ENCODE measurements around the gene ETDA. TPM values are rescaled to one million over a fixed set of nuclear protein-coding genes. Genes with fewer than 3 reads are reported as not detected.
"Not testable (repeated sequence)": the region's sequence is repeated elsewhere in the genome, so short reads cannot be mapped to it uniquely, and the experiment has no call there.

The ETDA gene
- total and polyA plus RNA-seq, 2 donors (not counting 1 experiment from before 2014, with no cell fraction given), result not detected

DNA sequence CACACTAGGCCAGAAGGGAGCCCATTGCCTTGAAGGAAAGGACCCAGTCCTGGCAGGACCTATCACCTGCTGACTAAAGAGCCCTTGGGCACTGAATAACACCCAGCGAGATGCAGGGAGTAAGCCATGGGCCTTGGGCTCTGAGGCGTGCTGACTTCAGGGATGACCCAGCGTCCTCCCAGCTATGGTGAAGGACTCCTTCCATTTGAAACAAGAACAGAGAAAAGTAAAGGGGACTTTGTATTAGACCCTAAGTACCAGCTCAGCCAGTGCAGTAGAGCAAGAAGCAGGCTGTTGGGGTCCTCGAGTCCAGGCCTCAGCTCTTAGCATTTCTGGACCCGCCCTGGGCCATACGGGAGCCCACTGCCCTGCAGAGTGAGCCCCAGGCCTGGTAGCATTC, 5.1 kb downstream of the ETDA start:
- DNase-seq, result no peak
- TF ChIP-seq, protein P1, sequence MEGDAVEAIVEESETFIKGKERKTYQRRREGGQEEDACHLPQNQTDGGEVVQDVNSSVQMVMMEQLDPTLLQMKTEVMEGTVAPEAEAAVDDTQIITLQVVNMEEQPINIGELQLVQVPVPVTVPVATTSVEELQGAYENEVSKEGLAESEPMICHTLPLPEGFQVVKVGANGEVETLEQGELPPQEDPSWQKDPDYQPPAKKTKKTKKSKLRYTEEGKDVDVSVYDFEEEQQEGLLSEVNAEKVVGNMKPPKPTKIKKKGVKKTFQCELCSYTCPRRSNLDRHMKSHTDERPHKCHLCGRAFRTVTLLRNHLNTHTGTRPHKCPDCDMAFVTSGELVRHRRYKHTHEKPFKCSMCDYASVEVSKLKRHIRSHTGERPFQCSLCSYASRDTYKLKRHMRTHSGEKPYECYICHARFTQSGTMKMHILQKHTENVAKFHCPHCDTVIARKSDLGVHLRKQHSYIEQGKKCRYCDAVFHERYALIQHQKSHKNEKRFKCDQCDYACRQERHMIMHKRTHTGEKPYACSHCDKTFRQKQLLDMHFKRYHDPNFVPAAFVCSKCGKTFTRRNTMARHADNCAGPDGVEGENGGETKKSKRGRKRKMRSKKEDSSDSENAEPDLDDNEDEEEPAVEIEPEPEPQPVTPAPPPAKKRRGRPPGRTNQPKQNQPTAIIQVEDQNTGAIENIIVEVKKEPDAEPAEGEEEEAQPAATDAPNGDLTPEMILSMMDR (IDR thresholded peaks at IDR 0.05), result no peak
- no peak for TF ChIP-seq EZH2 (IDR thresholded peaks at IDR 0.05; ENCODE audit: borderline replicate concordance, insufficient read depth, low read depth, low read length, poor library complexity, severe bottlenecking)
- Mint-ChIP-seq H3K27ac (no peak overlapping the region), H3K27me3 (no peaks in the 10 kb centered on the region), H3K4me1 (no peaks in the 10 kb centered on the region), H3K9me3 (ENCODE audit: insufficient read depth) (no peaks in the 10 kb centered on the region), H3K4me3 (no peak overlapping the region)
- Histone ChIP-seq H3K79me2 (ENCODE audit: control insufficient read depth, insufficient read depth, low read length) (no peaks in the 10 kb centered on the region), H2AFZ (ENCODE audit: insufficient read depth, low read depth, low read length, poor library complexity, severe bottlenecking) (no peak overlapping the region), H3K36me3 (replicated peaks in 1 of 2; ENCODE audit: control extremely low read depth in 1 of 2, control insufficient read depth in 1 of 2, extremely low read depth in 1 of 2, insufficient read depth in 2 of 2, low read length in 1 of 2) (no peaks in the 10 kb centered on the region), H3K9ac (ENCODE audit: low read length) (no peak overlapping the region), H3K9me3 (ENCODE audit: control extremely low read depth in 1 of 3, control insufficient read depth in 2 of 3, insufficient read depth in 1 of 3, low read length in 2 of 3) (no peaks in the 10 kb centered on the region), H3K27me3 (replicated peaks in 1 of 4; ENCODE audit: control extremely low read depth in 1 of 4, control insufficient read depth in 3 of 4, insufficient read depth in 4 of 4, low read length in 3 of 4) (no peaks in the 10 kb centered on the region), H3K4me3 (ENCODE audit: control extremely low read depth in 1 of 5, extremely low read depth in 1 of 5, insufficient read depth in 1 of 5, low read depth in 2 of 5, low read length in 4 of 5) (no peak overlapping the region), H3K4me1 (ENCODE audit: control insufficient read depth in 2 of 2, insufficient read depth in 2 of 2, low read length in 2 of 2) (no peaks in the 10 kb centered on the region), H3K4me2 (replicated peaks; ENCODE audit: low read depth, low read length, poor library complexity, severe bottlenecking) (no peak overlapping the region), H3K27ac (ENCODE audit: low read length in 2 of 2) (no peak overlapping the region), H4K20me1 (ENCODE audit: control insufficient read depth, insufficient read depth, low read length, poor library complexity, severe bottlenecking) (no peaks in the 10 kb centered on the region)
- intact Hi-C loops (cut with micrococcal nuclease), result no loop called here
- ChIA-PET CTCF (no interaction called here), POLR2A (no interaction called here)
- whole genome bisulfite sequencing (ENCODE audit: insufficient coverage), result no CpG with 5 or more reads among the region's 6 CpGs
- no peak for ATAC-seq (ENCODE audit: low read depth)

DNA sequence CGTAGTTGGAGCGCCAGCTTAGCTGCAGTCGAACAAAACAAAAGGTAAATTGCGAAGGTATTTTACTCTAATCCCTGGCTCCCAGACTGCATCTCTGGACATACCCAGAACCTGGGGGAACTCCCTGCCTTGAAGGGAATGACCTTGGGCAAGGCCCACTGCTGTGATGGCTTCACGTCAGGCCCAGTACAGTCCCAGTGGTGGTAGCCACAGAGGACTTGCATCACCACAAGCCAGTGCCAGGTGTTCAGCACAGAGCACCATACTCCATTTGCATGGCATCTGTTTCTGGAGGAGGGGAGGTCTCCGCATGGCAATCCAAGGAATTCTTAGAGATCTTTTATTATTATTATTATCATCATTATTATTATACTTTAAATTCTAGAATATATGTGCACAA, 5.6 kb downstream of the ETDA start:
- Histone ChIP-seq H2AFZ (ENCODE audit: insufficient read depth, low read depth, low read length, poor library complexity, severe bottlenecking) (no peak overlapping the region), H3K79me2 (ENCODE audit: control insufficient read depth, insufficient read depth, low read length) (no peaks in the 10 kb centered on the region), H3K4me1 (ENCODE audit: control insufficient read depth in 2 of 2, insufficient read depth in 2 of 2, low read length in 2 of 2) (no peaks in the 10 kb centered on the region), H3K9me3 (ENCODE audit: control extremely low read depth in 1 of 3, control insufficient read depth in 2 of 3, insufficient read depth in 1 of 3, low read length in 2 of 3) (no peaks in the 10 kb centered on the region), H3K9ac (ENCODE audit: low read length) (no peak overlapping the region), H4K20me1 (ENCODE audit: control insufficient read depth, insufficient read depth, low read length, poor library complexity, severe bottlenecking) (no peaks in the 10 kb centered on the region), H3K4me2 (replicated peaks; ENCODE audit: low read depth, low read length, poor library complexity, severe bottlenecking) (no peak overlapping the region), H3K27me3 (replicated peaks in 1 of 4; ENCODE audit: control extremely low read depth in 1 of 4, control insufficient read depth in 3 of 4, insufficient read depth in 4 of 4, low read length in 3 of 4) (no peaks in the 10 kb centered on the region), H3K36me3 (replicated peaks in 1 of 2; ENCODE audit: control extremely low read depth in 1 of 2, control insufficient read depth in 1 of 2, extremely low read depth in 1 of 2, insufficient read depth in 2 of 2, low read length in 1 of 2) (no peaks in the 10 kb centered on the region), H3K4me3 (ENCODE audit: control extremely low read depth in 1 of 5, extremely low read depth in 1 of 5, insufficient read depth in 1 of 5, low read depth in 2 of 5, low read length in 4 of 5) (no peak overlapping the region), H3K27ac (ENCODE audit: low read length in 2 of 2) (no peak overlapping the region)
- TF ChIP-seq EZH2 (IDR thresholded peaks at IDR 0.05; ENCODE audit: borderline replicate concordance, insufficient read depth, low read depth, low read length, poor library complexity, severe bottlenecking), result no peak
- TF ChIP-seq, protein P1 (IDR thresholded peaks at IDR 0.05), result no peak
- H3K4me1 Mint-ChIP-seq, result no peaks in the 10 kb centered on the region
- 100% methylated on average over 2 of the region's 6 CpGs for WGBS (ENCODE audit: insufficient coverage)
- ATAC-seq (ENCODE audit: low read depth), result no peak
- DNase-seq, result no peak
- CTCF ChIA-PET, result no interaction called here
- POLR2A ChIA-PET, result no interaction called here
- H3K27me3 Mint-ChIP-seq, result no peaks in the 10 kb centered on the region
- intact Hi-C loops (cut with micrococcal nuclease), result no loop called here
- H3K27ac Mint-ChIP-seq, result no peak overlapping the region
- no peak overlapping the region for H3K4me3 Mint-ChIP-seq
- no peaks in the 10 kb centered on the region for H3K9me3 Mint-ChIP-seq (ENCODE audit: insufficient read depth)

- not testable (repeated sequence) for H3K27ac ChIP-seq (ENCODE audit: low read length in 2 of 2)
Measured at GRCh38 chrX:135260976-135261375, 9.1 kb downstream of the ETDA start.

More at GRCh38 chrX:135260976-135261375, 9.1 kb downstream of the ETDA start:
- H3K27ac Mint-ChIP-seq; H4K20me1 ChIP-seq (ENCODE audit: control insufficient read depth, insufficient read depth, low read length, poor library complexity, severe bottlenecking); ATAC-seq (ENCODE audit: low read depth); POLR2A ChIA-PET; H3K27me3 Mint-ChIP-seq; H3K4me2 ChIP-seq (replicated peaks; ENCODE audit: low read depth, low read length, poor library complexity, severe bottlenecking); DNase-seq; H3K4me3 Mint-ChIP-seq; H3K4me3 ChIP-seq (ENCODE audit: control extremely low read depth in 1 of 5, extremely low read depth in 1 of 5, insufficient read depth in 1 of 5, low read depth in 2 of 5, low read length in 4 of 5); H3K4me1 ChIP-seq (ENCODE audit: control insufficient read depth in 2 of 2, insufficient read depth in 2 of 2, low read length in 2 of 2); H3K27me3 ChIP-seq (replicated peaks in 1 of 4; ENCODE audit: control extremely low read depth in 1 of 4, control insufficient read depth in 3 of 4, insufficient read depth in 4 of 4, low read length in 3 of 4); H3K4me1 Mint-ChIP-seq; H3K9ac ChIP-seq (ENCODE audit: low read length); H3K79me2 ChIP-seq (ENCODE audit: control insufficient read depth, insufficient read depth, low read length); intact Hi-C loops (cut with micrococcal nuclease); H3K36me3 ChIP-seq (replicated peaks in 1 of 2; ENCODE audit: control extremely low read depth in 1 of 2, control insufficient read depth in 1 of 2, extremely low read depth in 1 of 2, insufficient read depth in 2 of 2, low read length in 1 of 2); CTCF ChIA-PET; H2AFZ ChIP-seq (ENCODE audit: insufficient read depth, low read depth, low read length, poor library complexity, severe bottlenecking); H3K9me3 Mint-ChIP-seq (ENCODE audit: insufficient read depth); H3K9me3 ChIP-seq (ENCODE audit: control extremely low read depth in 1 of 3, control insufficient read depth in 2 of 3, insufficient read depth in 1 of 3, low read length in 2 of 3): not testable (repeated sequence)
- no CpG with 5 or more reads among the region's 2 CpGs for WGBS (ENCODE audit: insufficient coverage)

All from B cell (primary cell).